GM21576 (cell line): ENCODE results near the gene SUPT16H.
"Not testable (repeated sequence)": the region's sequence is repeated elsewhere in the genome, so short reads cannot be mapped to it uniquely, and the experiment has no call there.

ENCODE experiments used
- ATAC-seq: cut with Tn5 transposase; IDR thresholded peaks from one replicate; pipeline ENCODE4 v1.9.1; 2021; ENCODE audit warnings: mild to moderate bottlenecking, moderate library complexity; ENCODE audit not compliant: unreplicated experiment

The SUPT16H gene

DNA sequence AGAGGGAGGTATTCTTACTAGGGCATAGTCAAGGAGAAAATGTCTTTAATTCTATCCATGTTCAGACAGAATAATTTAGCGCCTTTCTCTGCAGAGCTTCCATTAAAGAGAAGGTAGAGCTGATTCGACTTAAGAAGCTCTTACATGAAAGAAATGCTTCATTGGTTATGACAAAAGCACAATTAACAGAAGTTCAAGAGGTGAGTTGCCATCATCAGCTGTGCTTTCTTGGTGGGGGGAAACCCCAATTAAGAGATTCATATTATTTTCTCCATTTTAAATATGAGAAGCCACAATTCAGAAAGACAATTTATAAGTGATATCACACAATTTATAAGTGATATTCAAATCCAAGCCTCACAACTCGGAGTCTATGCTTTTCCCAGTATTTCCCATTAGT, 76.2 kb downstream of the SUPT16H start:
- no peak for ATAC-seq

DNA sequence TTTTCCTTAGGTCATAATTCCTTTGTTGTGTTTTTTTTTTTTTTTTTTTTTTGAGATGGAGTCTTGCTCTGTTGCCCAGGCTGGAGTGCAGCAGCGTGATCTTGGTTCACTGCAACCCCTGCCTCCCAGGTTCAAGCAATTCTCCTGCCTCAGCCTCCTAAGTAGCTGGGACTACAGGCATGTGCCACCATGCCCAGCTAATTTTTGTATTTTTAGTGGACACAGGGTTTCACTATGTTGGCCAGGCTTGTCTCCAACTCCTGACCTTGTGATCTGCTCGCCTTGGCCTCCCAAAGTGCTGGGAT, 81.0 kb downstream of the SUPT16H start:
- ATAC-seq = not testable (repeated sequence)

DNA sequence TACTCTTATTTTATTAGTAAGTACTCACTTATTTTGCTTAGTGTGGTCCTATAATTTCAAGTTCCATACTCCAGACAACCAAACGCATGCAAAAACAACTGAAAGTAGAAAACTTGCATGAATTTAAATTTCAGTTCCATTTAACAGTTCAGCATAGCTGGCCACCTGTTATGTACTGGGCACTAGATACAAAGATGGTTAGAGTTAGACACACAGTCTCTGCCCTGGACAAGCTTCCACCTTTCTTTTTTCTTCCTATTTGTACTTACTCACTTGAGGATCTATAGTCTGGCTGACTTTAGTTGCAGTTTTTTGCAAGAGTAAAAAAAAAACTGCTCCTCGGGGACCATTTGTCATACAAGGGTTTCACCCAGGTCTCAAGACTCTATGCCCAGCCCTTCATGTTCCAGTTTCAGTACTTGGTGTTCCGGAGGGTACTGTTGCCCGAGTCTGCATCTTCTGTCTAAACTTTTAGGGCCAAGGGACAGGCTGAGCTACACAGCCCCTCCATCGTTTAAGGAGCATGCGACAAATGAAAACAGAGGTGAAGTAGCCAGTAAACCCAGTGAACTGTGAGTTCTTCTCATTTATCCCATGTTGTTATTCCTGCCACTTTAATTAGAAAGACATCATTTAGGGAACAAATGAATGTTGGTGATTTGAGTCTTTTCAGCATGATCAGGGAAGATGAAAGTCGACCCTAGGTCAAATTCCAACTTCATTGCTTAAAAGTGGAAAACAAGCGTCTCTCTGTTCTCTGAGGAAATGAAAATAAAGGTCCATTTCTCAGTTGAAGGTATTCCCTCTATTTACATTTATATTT, 81.6 kb downstream of the SUPT16H start:
- ATAC-seq = no peak
